Smooth muscle cell (in vitro differentiated cells): ENCODE data around the gene RXFP4. TPM values are rescaled to one million over a fixed set of nuclear protein-coding genes. Genes with fewer than 3 reads are reported as not detected.

Experiments used
- DNase-seq: peaks from one replicate; lab custom pipeline; 2025; ENCODE audit not compliant: unreplicated experiment; lab: John Stamatoyannopoulos, UW
- H2AFZ ChIP-seq: fragments of 200-600 bp; sonication (generic); 2 replicates; pipeline ENCODE4 v1.6.0; 2016; ENCODE audit warnings: antibody characterized with exemption, low read depth, mild to moderate bottlenecking
- H3F3A ChIP-seq: fragments of 200-600 bp; sonication (generic); 2 replicates; pipeline ENCODE4 v1.6.0; 2017; ENCODE audit warnings: antibody characterized with exemption, low read depth
- H3K27ac ChIP-seq: fragments of 200-600 bp; sonication (generic); 2 replicates; pipeline ENCODE4 v1.5.1; 2016; ENCODE audit warnings: low read depth, mild to moderate bottlenecking
- H3K27me3 ChIP-seq: fragments of 200-600 bp; sonication (generic); 2 replicates; pipeline ENCODE4 v1.6.1; 2016; ENCODE audit warnings: low read depth, mild to moderate bottlenecking
- H3K36me3 ChIP-seq: fragments of 200-600 bp; sonication (generic); 2 replicates; pipeline ENCODE4 v1.5.1; 2016; ENCODE audit warnings: low read depth
- H3K4me1 ChIP-seq: fragments of 200-600 bp; sonication (generic); 2 replicates; pipeline ENCODE4 v1.5.1; 2016; ENCODE audit warnings: low read depth
- H3K4me2 ChIP-seq: fragments of 200-600 bp; sonication (generic); 2 replicates; pipeline ENCODE4 v1.6.0; 2016; ENCODE audit warnings: mild to moderate bottlenecking
- H3K4me3 ChIP-seq: fragments of 200-600 bp; sonication (generic); 2 replicates; pipeline ENCODE4 v1.5.1; 2016; ENCODE audit warnings: mild to moderate bottlenecking
- H3K79me2 ChIP-seq: fragments of 200-600 bp; sonication (generic); 2 replicates; pipeline ENCODE4 v1.6.0; 2016; ENCODE audit warnings: low read depth, mild to moderate bottlenecking
- H3K9ac ChIP-seq: fragments of 200-600 bp; sonication (generic); 2 replicates; pipeline ENCODE4 v1.6.0; 2016; ENCODE audit warnings: low read depth
- H3K9me3 ChIP-seq: fragments of 200-600 bp; sonication (generic); replicated peaks from 2 replicates; pipeline ENCODE4 v1.5.1; 2016; ENCODE audit warnings: low read depth
- H4K20me1 ChIP-seq: fragments of 200-600 bp; sonication (generic); 2 replicates; pipeline ENCODE4 v1.6.0; 2016; ENCODE audit warnings: low read depth
- WGBS: methylation state at CpG from one replicate; pipeline ENCODE4 v1.1.7; 2016; ENCODE audit warnings: low lambda C conversion rate; 5-methylcytosine and 5-hydroxymethylcytosine counted together
- polyA plus RNA-seq: library from polyadenylated mRNA; unstranded; fragments of >200 nt; fragmentation: Nextera tagmentation; extraction: Ambion mirVana; gene quantifications from 2 replicates; pipeline ENCODE4 v1.2.1, GENCODE V29; 2016
- total RNA-seq: library from RNA; depleted of rRNA; stranded (reverse); fragments of >200 nt; gene quantifications from 2 replicates; pipeline ENCODE4 v1.2.3, GENCODE V29; 2014
- TF ChIP-seq, protein P1 (sequence below): fragments of 200-600 bp; sonication (generic); IDR thresholded peaks from 2 replicates; pipeline ENCODE4 v1.5.1; 2017; ENCODE audit warnings: borderline replicate concordance, mild to moderate bottlenecking, antibody characterized with exemption; ENCODE audit not compliant: insufficient read depth, poor library complexity, severe bottlenecking

The RXFP4 gene
- total and polyA plus RNA-seq, 2 experiments from 2014 or later: 0.66 TPM; not detected in 1

DNA sequence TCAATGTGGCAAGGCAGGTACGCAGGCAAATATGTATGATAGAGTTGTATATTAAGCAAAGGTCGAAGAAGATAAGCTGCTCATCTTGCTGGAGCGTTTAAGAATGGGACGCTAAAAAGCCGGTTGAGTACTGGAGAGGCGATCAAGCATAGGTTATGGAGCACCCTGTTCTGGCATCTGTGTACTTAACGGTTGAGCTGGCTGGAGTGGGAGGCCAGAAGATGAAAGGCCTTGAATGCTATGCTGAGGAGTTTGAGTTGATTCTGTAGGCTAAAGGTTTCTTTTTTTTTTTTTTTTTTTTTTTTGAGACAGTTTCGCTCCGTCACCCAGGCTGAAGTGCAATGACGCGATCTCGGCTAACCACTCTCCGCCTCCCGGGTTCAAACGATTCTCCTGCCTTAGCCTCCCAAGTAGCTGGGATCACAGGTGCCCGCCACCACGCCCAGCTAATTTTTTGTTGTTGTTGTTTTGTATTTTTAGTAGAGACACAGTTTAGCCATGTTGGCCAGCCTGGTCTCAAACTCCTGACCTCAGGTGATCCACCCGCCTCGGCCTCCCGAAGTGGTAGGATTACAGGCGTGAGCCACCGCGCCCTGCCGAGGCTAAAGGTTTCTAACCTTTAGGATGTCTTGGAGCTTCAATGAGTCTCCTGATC, 6.4 kb upstream of the RXFP4 start:
- H3K79me2 ChIP-seq: peaks cover 40% of the 10 kb centered on the region
- H3K27me3 ChIP-seq: no peaks in the 10 kb centered on the region
- WGBS: 92% methylated on average over 19 of the region's 24 CpGs
- peak overlapping the region; percentile 96 for H3K9ac ChIP-seq
- H3F3A ChIP-seq: peaks cover 9% of the 10 kb centered on the region
- H3K36me3 ChIP-seq: no peaks in the 10 kb centered on the region
- peak overlapping the region; percentile 81 for H3K27ac ChIP-seq
- peak overlapping the region; percentile 86 for H3K4me3 ChIP-seq
- TF ChIP-seq, protein P1, sequence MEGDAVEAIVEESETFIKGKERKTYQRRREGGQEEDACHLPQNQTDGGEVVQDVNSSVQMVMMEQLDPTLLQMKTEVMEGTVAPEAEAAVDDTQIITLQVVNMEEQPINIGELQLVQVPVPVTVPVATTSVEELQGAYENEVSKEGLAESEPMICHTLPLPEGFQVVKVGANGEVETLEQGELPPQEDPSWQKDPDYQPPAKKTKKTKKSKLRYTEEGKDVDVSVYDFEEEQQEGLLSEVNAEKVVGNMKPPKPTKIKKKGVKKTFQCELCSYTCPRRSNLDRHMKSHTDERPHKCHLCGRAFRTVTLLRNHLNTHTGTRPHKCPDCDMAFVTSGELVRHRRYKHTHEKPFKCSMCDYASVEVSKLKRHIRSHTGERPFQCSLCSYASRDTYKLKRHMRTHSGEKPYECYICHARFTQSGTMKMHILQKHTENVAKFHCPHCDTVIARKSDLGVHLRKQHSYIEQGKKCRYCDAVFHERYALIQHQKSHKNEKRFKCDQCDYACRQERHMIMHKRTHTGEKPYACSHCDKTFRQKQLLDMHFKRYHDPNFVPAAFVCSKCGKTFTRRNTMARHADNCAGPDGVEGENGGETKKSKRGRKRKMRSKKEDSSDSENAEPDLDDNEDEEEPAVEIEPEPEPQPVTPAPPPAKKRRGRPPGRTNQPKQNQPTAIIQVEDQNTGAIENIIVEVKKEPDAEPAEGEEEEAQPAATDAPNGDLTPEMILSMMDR: no peak
- no peak for DNase-seq
- no peaks in the 10 kb centered on the region for H3K9me3 ChIP-seq
- peak overlapping the region; percentile 56 for H2AFZ ChIP-seq
- H4K20me1 ChIP-seq: peaks cover 36% of the 10 kb centered on the region
- H3K4me2 ChIP-seq: peak overlapping the region; percentile 99
- peaks cover 30% of the 10 kb centered on the region for H3K4me1 ChIP-seq

DNA sequence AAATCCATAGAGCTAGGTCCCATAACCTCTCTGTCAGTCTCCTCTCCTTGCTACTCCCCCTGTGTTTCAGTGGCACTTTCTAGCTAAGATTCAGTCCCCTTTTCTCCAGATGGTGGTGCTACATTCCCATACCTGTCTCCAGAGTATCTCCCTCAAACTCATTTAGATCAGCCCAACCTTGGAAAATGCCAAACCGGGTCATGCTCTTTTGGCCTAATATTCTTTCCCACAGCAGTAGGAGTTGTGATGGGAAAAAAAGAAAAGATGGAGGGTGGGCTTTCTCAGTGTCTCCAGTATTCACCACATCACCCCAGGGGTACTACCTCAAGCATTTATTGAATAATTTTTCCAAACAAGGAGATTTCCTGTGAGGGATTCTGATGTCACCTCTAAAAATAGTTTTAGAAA, 3.2 kb upstream of the RXFP4 start:
- Histone ChIP-seq H3K27me3 (no peaks in the 10 kb centered on the region), H3K79me2 (peaks cover 9% of the 10 kb centered on the region), H3K9me3 (no peaks in the 10 kb centered on the region), H3K4me1 (peaks cover 4% of the 10 kb centered on the region), H3F3A (no peaks in the 10 kb centered on the region), H3K4me2 (no peak overlapping the region), H3K27ac (no peak overlapping the region), H3K4me3 (no peak overlapping the region), H2AFZ (no peak overlapping the region), H3K36me3 (no peaks in the 10 kb centered on the region), H4K20me1 (peaks cover 4% of the 10 kb centered on the region), H3K9ac (no peak overlapping the region)
- no peak for DNase-seq
- TF ChIP-seq, protein P1: peak; percentile 33
- 0% methylated on average over 1 of the region's 1 CpG for WGBS

DNA sequence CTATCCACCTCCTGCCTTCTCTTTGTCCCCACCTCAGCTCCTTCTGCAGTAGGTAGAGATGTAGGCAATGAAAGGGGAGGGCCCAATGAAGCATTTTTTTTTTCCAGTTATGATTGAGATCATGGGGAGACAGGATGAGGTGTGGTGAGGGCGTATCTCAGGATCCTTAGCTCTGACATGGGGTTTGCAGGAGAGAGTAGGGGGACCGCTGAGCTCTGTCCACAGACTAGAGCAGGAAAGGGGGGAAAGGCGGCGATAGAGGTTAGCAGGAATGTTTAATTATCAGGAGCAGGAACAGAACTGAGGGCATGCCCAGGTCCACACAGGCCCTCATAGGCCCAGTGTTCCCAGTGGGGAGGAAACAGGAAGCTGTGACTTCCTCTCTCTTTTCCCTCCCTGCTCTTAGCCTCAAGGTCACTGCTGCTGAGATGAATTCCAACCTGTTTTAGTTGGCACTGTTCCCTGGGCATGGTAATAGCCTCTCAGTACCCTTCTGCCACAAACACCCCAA, 901 bp upstream of the RXFP4 start:
- no peaks in the 10 kb centered on the region for H3K79me2 ChIP-seq
- H3K9me3 ChIP-seq: no peaks in the 10 kb centered on the region
- TF ChIP-seq, protein P1: no peak
- no peak overlapping the region for H3K27ac ChIP-seq
- DNase-seq: no peak
- H3K4me3 ChIP-seq: no peak overlapping the region
- no peak overlapping the region for H2AFZ ChIP-seq
- H3F3A ChIP-seq: no peaks in the 10 kb centered on the region
- H3K27me3 ChIP-seq: no peaks in the 10 kb centered on the region
- H4K20me1 ChIP-seq: no peaks in the 10 kb centered on the region
- 100% methylated on average over 4 of the region's 4 CpGs for WGBS
- H3K4me2 ChIP-seq: no peak overlapping the region
- H3K36me3 ChIP-seq: no peaks in the 10 kb centered on the region
- no peaks in the 10 kb centered on the region for H3K4me1 ChIP-seq
- no peak overlapping the region for H3K9ac ChIP-seq
